Lower lobe of right lung (tissue), 2 donors: Measurements from ENCODE around the gene CWC22. TPM values are rescaled to one million over a fixed set of nuclear protein-coding genes. Genes with fewer than 3 reads are reported as not detected.
"Not testable (repeated sequence)": the region's sequence is repeated elsewhere in the genome, so short reads cannot be mapped to it uniquely, and the experiment has no call there.

Source experiments
- ATAC-seq, 2 donors: fragments of 200-7000 bp; cut with Tn5 transposase; one replicate each; pipeline ENCODE4 v1.9.1; 2020 to 2022; ENCODE audit warnings: mild to moderate bottlenecking in 2 of 2, moderate library complexity in 2 of 2
- DNase-seq: peaks from one replicate; pipeline ENCODE4 v3.0.0-alpha.2; 2020
- H3K27ac ChIP-seq: fragments of 200-600 bp; one replicate; pipeline ENCODE4 v1.8.0; 2022
- H3K27me3 ChIP-seq: fragments of 200-600 bp; one replicate; pipeline ENCODE4 v1.8.0; 2022; ENCODE audit warnings: low read depth
- H3K36me3 ChIP-seq: fragments of 200-600 bp; one replicate; pipeline ENCODE4 v1.8.0; 2022; ENCODE audit warnings: mild to moderate bottlenecking
- H3K4me1 ChIP-seq: fragments of 200-600 bp; one replicate; pipeline ENCODE4 v1.8.0; 2022
- H3K4me3 ChIP-seq: fragments of 200-600 bp; one replicate; pipeline ENCODE4 v1.8.0; 2022; ENCODE audit warnings: mild to moderate bottlenecking
- H3K9me3 ChIP-seq: fragments of 200-600 bp; one replicate; pipeline ENCODE4 v1.8.0; 2022
- CTCF ChIP-seq: fragments of 200-600 bp; IDR thresholded peaks from one replicate; pipeline ENCODE4 v1.8.0; 2022; ENCODE audit warnings: antibody characterized with exemption, mild to moderate bottlenecking
- intact Hi-C: fragments of 100-400 bp; cut with DNase I; formaldehyde crosslinking; loops from one replicate; pipeline ENCODE4 v1.11.0; 2022
- total RNA-seq: library from RNA; stranded (reverse); fragmentation: NEBNext Ultra II Directional; extraction: Animal tissue kit (Norgen Biotek cat#: 25700); gene quantifications from one replicate; pipeline ENCODE4 v1.2.1, GENCODE V29; 2021
- donor health status: DM: no; HTN: yes; CAD: no; lungs with severe emphysema.

The CWC22 gene
- total RNA-seq, 1 donor from 2014 or later = 17.5 TPM

GRCh38 chr2:180010701-180011100 is 3.6 kb upstream of the CWC22 start:
- no peak overlapping the region for H3K4me3 ChIP-seq
- H3K36me3 ChIP-seq = no peaks in the 10 kb centered on the region
- H3K9me3 ChIP-seq = no peaks in the 10 kb centered on the region
- no peaks in the 10 kb centered on the region for H3K27me3 ChIP-seq
- no peak overlapping the region for H3K27ac ChIP-seq
- ATAC-seq (no peak), DNase-seq (no peak)
- H3K4me1 ChIP-seq = peaks cover 7% of the 10 kb centered on the region
- intact Hi-C loops = no loop called here
- TF ChIP-seq CTCF = no peak

GRCh38 chr2:180006231-180006630 is 866 bp downstream of the CWC22 start:
- intact Hi-C loops = no loop called here
- Histone ChIP-seq H3K4me1 (peaks cover 14% of the 10 kb centered on the region), H3K36me3 (no peaks in the 10 kb centered on the region)

GRCh38 chr2:180005465-180005864 is 1.6 kb downstream of the CWC22 start:
- Histone ChIP-seq H3K4me3 (peak overlapping the region; percentile 85), H3K4me1 (peaks cover 14% of the 10 kb centered on the region)
- intact Hi-C loops, ATAC-seq, H3K27ac ChIP-seq, H3K36me3 ChIP-seq, H3K27me3 ChIP-seq, H3K9me3 ChIP-seq, DNase-seq: not testable (repeated sequence)

More at GRCh38 chr2:180006231-180006630, 866 bp downstream of the CWC22 start:
- Histone ChIP-seq H3K27me3 (no peaks in the 10 kb centered on the region), H3K9me3 (no peaks in the 10 kb centered on the region), H3K27ac (peak overlapping the region; percentile 97), H3K4me3 (peak overlapping the region; percentile 85)
- TF ChIP-seq CTCF = no peak
- DNase-seq (no peak), ATAC-seq (no peak)

- intact Hi-C loops = no loop called here
- Histone ChIP-seq H3K36me3 (no peaks in the 10 kb centered on the region), H3K27ac (no peak overlapping the region), H3K4me1 (peaks cover 14% of the 10 kb centered on the region), H3K27me3 (no peaks in the 10 kb centered on the region), H3K4me3 (no peak overlapping the region), H3K9me3 (no peaks in the 10 kb centered on the region)
- no peak for TF ChIP-seq CTCF
- ATAC-seq = no peak
- DNase-seq = no peak
These were observed 2.4 kb downstream of the CWC22 start for GRCh38 chr2:180004731-180005130.

GRCh38 chr2:180003559-180003958 is 3.5 kb downstream of the CWC22 start:
- no peaks in the 10 kb centered on the region for H3K36me3 ChIP-seq
- H3K9me3 ChIP-seq = no peaks in the 10 kb centered on the region
- intact Hi-C loops = no loop called here
- no peaks in the 10 kb centered on the region for H3K27me3 ChIP-seq
- ATAC-seq (no peak), DNase-seq (no peak)
- peaks cover 14% of the 10 kb centered on the region for H3K4me1 ChIP-seq
- H3K27ac ChIP-seq = no peak overlapping the region
- no peak for TF ChIP-seq CTCF
- H3K4me3 ChIP-seq = no peak overlapping the region

GRCh38 chr2:180003073-180003472 is 4.0 kb downstream of the CWC22 start:
- H3K4me3 ChIP-seq = no peak overlapping the region
- TF ChIP-seq CTCF = no peak
- intact Hi-C loops = no loop called here
- H3K27me3 ChIP-seq = no peaks in the 10 kb centered on the region
- H3K27ac ChIP-seq = no peak overlapping the region
- DNase-seq = no peak
- no peaks in the 10 kb centered on the region for H3K9me3 ChIP-seq
- H3K4me1 ChIP-seq = peaks cover 14% of the 10 kb centered on the region
- ATAC-seq = no peak
- H3K36me3 ChIP-seq = no peaks in the 10 kb centered on the region
